HCT116 (cell line): ENCODE results near the gene BTBD9. TPM values are rescaled to one million over a fixed set of nuclear protein-coding genes. Genes with fewer than 3 reads are reported as not detected.

Source experiments
- ATAC-seq: fragments of 200-7000 bp; cut with Tn5 transposase; 2 replicates; pipeline ENCODE4 v1.9.1; 2020; ENCODE audit warnings: mild to moderate bottlenecking, moderate library complexity
- BruUV-seq: library from RNA; stranded (reverse); fragments of 400-500 nt; replicated peaks from 2 replicates; lab custom pipeline; 2021; lab: Mats Ljungman, UMichigan
- CTCF ChIA-PET: fragments of 300-600 bp; sonication (Branson Sonifier 250); formaldehyde crosslinking; loops from one replicate; lab custom pipeline; 2021; ENCODE audit warnings: antibody characterized with exemption; lab: Charles Lee
- POLR2A ChIA-PET: fragments of 300-600, 350-600 bp; sonication (Branson Sonifier 250); formaldehyde crosslinking; loops from one replicate; lab custom pipeline; 2021; ENCODE audit warnings: antibody characterized with exemption; lab: Charles Lee
- RAD21 ChIA-PET, 2 experiments: fragments of 300-600 bp; sonication (Branson Sonifier 250); formaldehyde crosslinking; loops; one replicate each; lab custom pipeline; 2023; ENCODE audit warnings: low total read pairs in 2 of 2; ENCODE audit not compliant: uncharacterized antibody in 2 of 2, unreplicated experiment in 2 of 2, low non-redundant PET in 1 of 2; lab: Charles Lee
- DNase-seq: peaks from one replicate; pipeline ENCODE4 v3.0.0-alpha.2; 2010; ENCODE audit warnings: low read depth, low spot score
- H2AFZ ChIP-seq: fragments of 200-600 bp; shearing (Covaris generic), sonication (generic); 2 replicates; pipeline ENCODE4 v1.6.1; 2017; ENCODE audit warnings: low read depth, mixed run types, mixed read lengths, antibody characterized with exemption, low read length; ENCODE audit not compliant: poor library complexity, severe bottlenecking
- H3K27ac ChIP-seq: 2 replicates; pipeline ENCODE4 v1.5.1; 2012; ENCODE audit warnings: low read depth, low read length
- H3K27me3 ChIP-seq: fragments of 200-600 bp; sonication (generic); 2 replicates; pipeline ENCODE4 v1.6.1; 2016; ENCODE audit warnings: mixed run types, low read length, mixed read lengths; ENCODE audit not compliant: insufficient read depth
- H3K36me3 ChIP-seq, 2 experiments: fragments of 200-500 bp in 1 of 2; fragments of 200-600 bp in 1 of 2; sonication (Bioruptor generic) in 1 of 2; sonication (generic) in 1 of 2; 2 replicates each; pipeline versions ENCODE4 v1.5.1 to v1.6.1; 2014 to 2016; ENCODE audit warnings: low read length in 2 of 2, inconsistent platforms in 1 of 2, mixed read lengths in 1 of 2, mixed run types in 1 of 2; ENCODE audit not compliant: insufficient read depth in 2 of 2, control insufficient read depth in 1 of 2
- H3K4me1 ChIP-seq, 2 experiments: fragments of 200-600 bp in 1 of 2; sonication (generic) in 1 of 2; 2 replicates each; pipeline versions ENCODE4 v1.5.1 to v1.6.1; 2012 to 2017; ENCODE audit warnings: low read length in 2 of 2, inconsistent platforms in 1 of 2, mild to moderate bottlenecking in 1 of 2, mixed read lengths in 1 of 2, mixed run types in 1 of 2, moderate library complexity in 1 of 2; ENCODE audit not compliant: insufficient read depth in 2 of 2, control insufficient read depth in 1 of 2
- H3K4me2 ChIP-seq: fragments of 200-600 bp; sonication (generic); 2 replicates; pipeline ENCODE4 v1.6.1; 2017; ENCODE audit warnings: mixed run types, low read length, mixed read lengths
- H3K4me3 ChIP-seq, 2 experiments: fragments of 200-600 bp in 1 of 2; sonication (generic) in 1 of 2; replicated peaks in 1 of 2; 2 replicates each; pipeline ENCODE4 v1.5.1; 2011 to 2016; ENCODE audit warnings: low read length in 2 of 2, control low read depth in 1 of 2, low read depth in 1 of 2, mild to moderate bottlenecking in 1 of 2, mixed read lengths in 1 of 2, mixed run types in 1 of 2
- H3K79me2 ChIP-seq: fragments of 200-600 bp; sonication (generic); 2 replicates; pipeline ENCODE4 v1.6.1; 2017; ENCODE audit warnings: mild to moderate bottlenecking, mixed run types, low read length, moderate library complexity, mixed read lengths; ENCODE audit not compliant: insufficient read depth
- H3K9ac ChIP-seq: fragments of 200-600 bp; sonication (generic); 2 replicates; pipeline ENCODE4 v1.6.1; 2016; ENCODE audit warnings: low read length, mixed read lengths
- H3K9me2 ChIP-seq: fragments of 200-600 bp; sonication (generic), shearing (Covaris generic); 2 replicates; pipeline ENCODE4 v1.6.1; 2017; ENCODE audit warnings: mixed run types, mild to moderate bottlenecking, moderate library complexity; ENCODE audit not compliant: insufficient read depth
- H3K9me3 ChIP-seq, 2 experiments: fragments of 200-500 bp in 1 of 2; fragments of 200-600 bp in 1 of 2; sonication (Bioruptor generic) in 1 of 2; sonication (generic) in 1 of 2; 2 replicates each; pipeline ENCODE4 v1.6.1; 2014 to 2017; ENCODE audit warnings: low read length in 2 of 2, mixed read lengths in 2 of 2, inconsistent platforms in 1 of 2, low read depth in 1 of 2, mild to moderate bottlenecking in 1 of 2, mixed run types in 1 of 2, moderate library complexity in 1 of 2; ENCODE audit not compliant: control insufficient read depth in 1 of 2, insufficient read depth in 1 of 2
- H4K20me1 ChIP-seq: fragments of 200-600 bp; sonication (generic), shearing (Covaris generic); 2 replicates; pipeline ENCODE4 v1.6.1; 2017; ENCODE audit warnings: mixed run types, mild to moderate bottlenecking, moderate library complexity; ENCODE audit not compliant: insufficient read depth
- CBX3 ChIP-seq: IDR thresholded peaks from 2 replicates; pipeline ENCODE4 v1.6.1; 2012; ENCODE audit warnings: low read depth
- CEBPB ChIP-seq: IDR thresholded peaks from 2 replicates; pipeline ENCODE4 v1.6.1; 2012; ENCODE audit warnings: low read depth
- EGR1 ChIP-seq: IDR thresholded peaks from 2 replicates; pipeline ENCODE4 v1.6.1; 2012; ENCODE audit warnings: low read depth
- ELF1 ChIP-seq: IDR thresholded peaks from 2 replicates; pipeline ENCODE4 v1.6.1; 2012; ENCODE audit warnings: low read depth, borderline replicate concordance
- EZH2 ChIP-seq: fragments of 200-600 bp; sonication (generic); IDR thresholded peaks from 2 replicates; pipeline ENCODE4 v1.6.1; 2017; ENCODE audit warnings: antibody characterized with exemption, mixed run types
- EZH2phosphoT487 ChIP-seq: fragments of 200-600 bp; IDR thresholded peaks from 2 replicates; pipeline ENCODE4 v1.6.1; 2018; ENCODE audit warnings: antibody characterized with exemption, borderline replicate concordance
- FOSL1 ChIP-seq: IDR thresholded peaks from 2 replicates; pipeline ENCODE4 v1.6.1; 2012; ENCODE audit warnings: low read depth
- JUND ChIP-seq: IDR thresholded peaks from 2 replicates; pipeline ENCODE4 v1.6.1; 2012
- POLR2A ChIP-seq: IDR thresholded peaks from 2 replicates; pipeline ENCODE4 v1.7.0; 2011; ENCODE audit warnings: borderline replicate concordance; ENCODE audit not compliant: insufficient read depth, insufficient read length; ENCODE audit errors: extremely low read depth
- POLR2AphosphoS5 ChIP-seq: IDR thresholded peaks from 2 replicates; pipeline ENCODE4 v1.6.1; 2011; ENCODE audit warnings: mild to moderate bottlenecking, low read depth, low read length, moderate library complexity
- RAD21 ChIP-seq: IDR thresholded peaks from 2 replicates; pipeline ENCODE4 v1.6.1; 2012; ENCODE audit warnings: low read depth, mild to moderate bottlenecking
- SP1 ChIP-seq: IDR thresholded peaks from 2 replicates; pipeline ENCODE4 v1.6.1; 2012; ENCODE audit warnings: low read depth
- SRF ChIP-seq: IDR thresholded peaks from 2 replicates; pipeline ENCODE4 v1.6.1; 2012; ENCODE audit warnings: low read depth
- intact Hi-C: fragments of 100-400 bp; cut with micrococcal nuclease; formaldehyde crosslinking; loops from 2 replicates; pipeline ENCODE4 v1.10.0; 2022
- total RNA-seq: library from RNA; stranded (reverse); gene quantifications from one replicate; pipeline ENCODE4 v1.2.1, GENCODE V29; 2021; ENCODE audit not compliant: unreplicated experiment
- TF ChIP-seq, protein P1 (sequence below): IDR thresholded peaks from 2 replicates; pipeline ENCODE4 v1.6.1; 2012
- TF ChIP-seq, protein P2 (sequence below): IDR thresholded peaks from 2 replicates; pipeline ENCODE4 v1.6.1; 2011; ENCODE audit warnings: mild to moderate bottlenecking, low read length, moderate library complexity; ENCODE audit not compliant: insufficient replicate concordance; ENCODE audit errors: extremely low read depth
- TF ChIP-seq, protein P3 (sequence below): IDR thresholded peaks from 2 replicates; pipeline ENCODE4 v1.6.1; 2012
- TF ChIP-seq, protein P4 (sequence below), 3 experiments: fragments of 200-600 bp in 1 of 3; sonication (generic) in 1 of 3; IDR thresholded peaks in 2 of 3; conservative IDR thresholded peaks in 1 of 3; 2 replicates each; pipeline ENCODE4 v1.5.1; 2012 to 2017; ENCODE audit warnings: low read depth in 2 of 3, low read length in 2 of 3, antibody characterized with exemption in 1 of 3, borderline replicate concordance in 1 of 3, control low read depth in 1 of 3, mild to moderate bottlenecking in 1 of 3, mixed read lengths in 1 of 3, mixed run types in 1 of 3, moderate library complexity in 1 of 3; ENCODE audit not compliant: insufficient read depth in 1 of 3

The BTBD9 gene
- total RNA-seq, 1 experiment from 2014 or later, result 10.9 TPM

DNA sequence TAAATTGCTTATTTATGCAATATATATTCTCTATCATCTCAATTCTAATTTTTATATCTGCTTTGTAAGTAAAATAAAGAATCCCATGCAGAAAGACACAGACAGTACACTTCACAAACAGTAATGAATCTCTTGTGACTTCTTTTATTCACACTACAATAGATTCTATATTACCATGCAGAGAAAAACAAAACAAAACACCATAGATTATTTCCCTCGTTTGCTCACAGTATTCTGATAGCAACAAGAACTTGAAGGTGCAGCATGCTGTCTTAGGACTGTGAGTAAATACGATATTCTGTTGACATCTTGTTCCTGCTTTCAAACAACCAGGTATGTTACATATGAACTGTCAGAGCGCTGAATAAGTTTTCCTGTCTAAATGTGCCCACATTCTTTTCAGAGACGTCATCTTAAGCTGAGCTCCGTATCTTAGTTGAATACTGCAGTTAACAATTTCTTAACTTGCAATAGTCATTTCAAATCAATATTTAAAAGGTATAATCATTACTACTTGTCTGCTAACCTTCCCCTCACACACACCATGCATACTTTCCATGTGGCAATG is 140.1 kb downstream of the BTBD9 start:
- DNase-seq (no peak), ATAC-seq (no peak)
- RAD21 ChIA-PET, result no interaction called here
- Histone ChIP-seq H3K79me2 (no peaks in the 10 kb centered on the region), H2AFZ (no peak overlapping the region), H3K36me3 (no peaks in the 10 kb centered on the region), H3K9me2 (no peaks in the 10 kb centered on the region), H3K4me1 (no peaks in the 10 kb centered on the region), H3K27me3 (no peaks in the 10 kb centered on the region), H3K9me3 (no peaks in the 10 kb centered on the region), H3K4me3 (no peak overlapping the region), H4K20me1 (0 out of 2 replicates have a peak, but pooled peaks cover 5% of the 10 kb centered on the region), H3K4me2 (no peak overlapping the region), H3K27ac (no peak overlapping the region), H3K9ac (no peak overlapping the region)
- no TSS peak for BruUV-seq
- TF ChIP-seq CBX3 (no peak), CEBPB (no peak), SP1 (no peak), FOSL1 (no peak), EZH2phosphoT487 (no peak), EZH2 (no peak), ELF1 (no peak), POLR2A (no peak), JUND (no peak), POLR2AphosphoS5 (no peak), RAD21 (no peak), EGR1 (no peak), SRF (no peak)
- TF ChIP-seq, protein P1, sequence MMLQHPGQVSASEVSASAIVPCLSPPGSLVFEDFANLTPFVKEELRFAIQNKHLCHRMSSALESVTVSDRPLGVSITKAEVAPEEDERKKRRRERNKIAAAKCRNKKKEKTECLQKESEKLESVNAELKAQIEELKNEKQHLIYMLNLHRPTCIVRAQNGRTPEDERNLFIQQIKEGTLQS, result no peak
- TF ChIP-seq, protein P2, sequence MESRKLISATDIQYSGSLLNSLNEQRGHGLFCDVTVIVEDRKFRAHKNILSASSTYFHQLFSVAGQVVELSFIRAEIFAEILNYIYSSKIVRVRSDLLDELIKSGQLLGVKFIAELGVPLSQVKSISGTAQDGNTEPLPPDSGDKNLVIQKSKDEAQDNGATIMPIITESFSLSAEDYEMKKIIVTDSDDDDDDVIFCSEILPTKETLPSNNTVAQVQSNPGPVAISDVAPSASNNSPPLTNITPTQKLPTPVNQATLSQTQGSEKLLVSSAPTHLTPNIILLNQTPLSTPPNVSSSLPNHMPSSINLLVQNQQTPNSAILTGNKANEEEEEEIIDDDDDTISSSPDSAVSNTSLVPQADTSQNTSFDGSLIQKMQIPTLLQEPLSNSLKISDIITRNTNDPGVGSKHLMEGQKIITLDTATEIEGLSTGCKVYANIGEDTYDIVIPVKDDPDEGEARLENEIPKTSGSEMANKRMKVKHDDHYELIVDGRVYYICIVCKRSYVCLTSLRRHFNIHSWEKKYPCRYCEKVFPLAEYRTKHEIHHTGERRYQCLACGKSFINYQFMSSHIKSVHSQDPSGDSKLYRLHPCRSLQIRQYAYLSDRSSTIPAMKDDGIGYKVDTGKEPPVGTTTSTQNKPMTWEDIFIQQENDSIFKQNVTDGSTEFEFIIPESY, result no peak
- TF ChIP-seq, protein P3, sequence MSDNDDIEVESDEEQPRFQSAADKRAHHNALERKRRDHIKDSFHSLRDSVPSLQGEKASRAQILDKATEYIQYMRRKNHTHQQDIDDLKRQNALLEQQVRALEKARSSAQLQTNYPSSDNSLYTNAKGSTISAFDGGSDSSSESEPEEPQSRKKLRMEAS, result no peak
- TF ChIP-seq, protein P4, sequence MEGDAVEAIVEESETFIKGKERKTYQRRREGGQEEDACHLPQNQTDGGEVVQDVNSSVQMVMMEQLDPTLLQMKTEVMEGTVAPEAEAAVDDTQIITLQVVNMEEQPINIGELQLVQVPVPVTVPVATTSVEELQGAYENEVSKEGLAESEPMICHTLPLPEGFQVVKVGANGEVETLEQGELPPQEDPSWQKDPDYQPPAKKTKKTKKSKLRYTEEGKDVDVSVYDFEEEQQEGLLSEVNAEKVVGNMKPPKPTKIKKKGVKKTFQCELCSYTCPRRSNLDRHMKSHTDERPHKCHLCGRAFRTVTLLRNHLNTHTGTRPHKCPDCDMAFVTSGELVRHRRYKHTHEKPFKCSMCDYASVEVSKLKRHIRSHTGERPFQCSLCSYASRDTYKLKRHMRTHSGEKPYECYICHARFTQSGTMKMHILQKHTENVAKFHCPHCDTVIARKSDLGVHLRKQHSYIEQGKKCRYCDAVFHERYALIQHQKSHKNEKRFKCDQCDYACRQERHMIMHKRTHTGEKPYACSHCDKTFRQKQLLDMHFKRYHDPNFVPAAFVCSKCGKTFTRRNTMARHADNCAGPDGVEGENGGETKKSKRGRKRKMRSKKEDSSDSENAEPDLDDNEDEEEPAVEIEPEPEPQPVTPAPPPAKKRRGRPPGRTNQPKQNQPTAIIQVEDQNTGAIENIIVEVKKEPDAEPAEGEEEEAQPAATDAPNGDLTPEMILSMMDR (IDR thresholded peaks at IDR 0.05 in 2 of 3, conservative IDR thresholded peaks at IDR 0.05 in 1 of 3; ENCODE audit: borderline replicate concordance in 1 of 3, insufficient read depth in 1 of 3, low read depth in 2 of 3, low read length in 2 of 3), result no peak
- intact Hi-C loops, result loop anchor here (10.0 kb wide), 3 partner anchors 175 to 965 kb away; no protein-coding TSS in a partner anchor
- CTCF ChIA-PET, result no interaction called here
- POLR2A ChIA-PET, result no interaction called here
